H9 (cell line): ENCODE results near the gene CXCL1. TPM values are rescaled to one million over a fixed set of nuclear protein-coding genes. Genes with fewer than 3 reads are reported as not detected.

Experiments used
- DNase-seq: peaks from one replicate; pipeline ENCODE4 v3.0.0-alpha.2; 2017
- H2AFZ ChIP-seq: one replicate; pipeline ENCODE4 v1.6.1; 2013; ENCODE audit warnings: mild to moderate bottlenecking, low read length, control low read depth, moderate library complexity
- H2AK5ac ChIP-seq: 2 replicates; pipeline ENCODE4 v1.6.1; 2013; ENCODE audit warnings: low read length, control low read depth, mixed read lengths; ENCODE audit not compliant: insufficient read length
- H2BK120ac ChIP-seq: one replicate; pipeline ENCODE4 v1.6.1; 2013; ENCODE audit warnings: low read depth, mild to moderate bottlenecking, low read length, control low read depth, inconsistent platforms; ENCODE audit not compliant: poor library complexity, severe bottlenecking
- H2BK12ac ChIP-seq: 2 replicates; pipeline ENCODE4 v1.6.1; 2013; ENCODE audit warnings: low read length, control low read depth, mixed read lengths, low read depth; ENCODE audit not compliant: insufficient read length
- H2BK15ac ChIP-seq: 2 replicates; pipeline ENCODE4 v1.6.1; 2013; ENCODE audit warnings: low read depth, low read length, control low read depth
- H2BK20ac ChIP-seq: one replicate; pipeline ENCODE4 v1.6.1; 2013; ENCODE audit warnings: low read depth, mild to moderate bottlenecking, low read length, control low read depth, inconsistent platforms; ENCODE audit not compliant: poor library complexity, severe bottlenecking
- H2BK5ac ChIP-seq: 2 replicates; pipeline ENCODE4 v1.6.1; 2013; ENCODE audit warnings: low read length, control low read depth, mixed read lengths; ENCODE audit not compliant: insufficient read length
- H3K14ac ChIP-seq: 2 replicates; pipeline ENCODE4 v1.6.1; 2013; ENCODE audit warnings: low read length, control low read depth; ENCODE audit not compliant: insufficient read depth
- H3K18ac ChIP-seq: 2 replicates; pipeline ENCODE4 v1.6.1; 2013; ENCODE audit warnings: low read depth, mild to moderate bottlenecking, mixed read lengths, low read length, control low read depth; ENCODE audit not compliant: insufficient read length
- H3K23ac ChIP-seq: 2 replicates; pipeline ENCODE4 v1.6.1; 2013; ENCODE audit warnings: low read length, control low read depth, mixed read lengths, low read depth; ENCODE audit not compliant: insufficient read length
- H3K23me2 ChIP-seq: 2 replicates; pipeline ENCODE4 v1.6.1; 2013; ENCODE audit warnings: low read depth, mild to moderate bottlenecking, mixed read lengths, low read length, control low read depth; ENCODE audit not compliant: insufficient read length, poor library complexity, severe bottlenecking
- H3K27ac ChIP-seq: 2 replicates; pipeline ENCODE4 v1.5.1; 2013; ENCODE audit warnings: low read length, control low read depth, mixed read lengths, low read depth; ENCODE audit not compliant: insufficient read length
- H3K27me3 ChIP-seq: 2 replicates; pipeline ENCODE4 v1.6.1; 2013; ENCODE audit warnings: low read length, control low read depth, inconsistent platforms; ENCODE audit not compliant: insufficient read depth
- H3K4ac ChIP-seq: 2 replicates; pipeline ENCODE4 v1.6.1; 2013; ENCODE audit warnings: low read depth, mild to moderate bottlenecking, control low read depth, inconsistent platforms, low read length, moderate library complexity
- H3K4me1 ChIP-seq: 2 replicates; pipeline ENCODE4 v1.6.1; 2013; ENCODE audit warnings: low read length, control low read depth, inconsistent platforms; ENCODE audit not compliant: insufficient read depth
- H3K4me2 ChIP-seq: 2 replicates; pipeline ENCODE4 v1.6.1; 2013; ENCODE audit warnings: low read length, control low read depth, mixed read lengths; ENCODE audit not compliant: insufficient read length, insufficient read depth
- H3K56ac ChIP-seq: 2 replicates; pipeline ENCODE4 v1.6.1; 2013; ENCODE audit warnings: low read depth, mild to moderate bottlenecking, mixed read lengths, low read length, control low read depth; ENCODE audit not compliant: insufficient read length
- H3K79me1 ChIP-seq: 2 replicates; pipeline ENCODE4 v1.6.1; 2013; ENCODE audit warnings: low read depth, mild to moderate bottlenecking, moderate library complexity, low read length, control low read depth, inconsistent platforms; ENCODE audit not compliant: insufficient read depth, poor library complexity, severe bottlenecking
- H3K79me2 ChIP-seq: 2 replicates; pipeline ENCODE4 v1.6.1; 2013; ENCODE audit warnings: low read length, control low read depth, inconsistent platforms; ENCODE audit not compliant: insufficient read depth
- H3K9ac ChIP-seq: 2 replicates; pipeline ENCODE4 v1.6.1; 2013; ENCODE audit warnings: low read length, control low read depth, mixed read lengths; ENCODE audit not compliant: insufficient read length; ENCODE audit errors: extremely low read depth
- H3K9me3 ChIP-seq: one replicate; pipeline ENCODE4 v1.6.1; 2013; ENCODE audit warnings: low read depth, low read length, inconsistent platforms; ENCODE audit not compliant: control insufficient read depth
- H3T11ph ChIP-seq: one replicate; pipeline ENCODE4 v1.6.1; 2013; ENCODE audit warnings: mild to moderate bottlenecking, low read length, control low read depth, inconsistent platforms
- H4K20me1 ChIP-seq: one replicate; pipeline ENCODE4 v1.6.1; 2013; ENCODE audit not compliant: control insufficient read depth, insufficient read length, insufficient read depth
- H4K5ac ChIP-seq: 2 replicates; pipeline ENCODE4 v1.6.1; 2013; ENCODE audit warnings: low read depth, mild to moderate bottlenecking, mixed read lengths, low read length, control low read depth; ENCODE audit not compliant: insufficient read length
- H4K8ac ChIP-seq: replicated peaks from 2 replicates; pipeline ENCODE4 v1.6.1; 2013; ENCODE audit warnings: low read length, control low read depth, mixed read lengths, low read depth; ENCODE audit not compliant: insufficient read length
- H4K91ac ChIP-seq: 2 replicates; pipeline ENCODE4 v1.6.1; 2013; ENCODE audit warnings: low read depth, mild to moderate bottlenecking, moderate library complexity, mixed read lengths, low read length, control low read depth; ENCODE audit not compliant: insufficient read length
- H3K27ac Mint-ChIP-seq, 3 experiments: 2 replicates in 2 of 3; 3 replicates in 1 of 3; pipeline ENCODE4 v1.8.0; 2020 to 2021; ENCODE audit warnings: mixed read lengths in 3 of 3, mild to moderate bottlenecking in 1 of 3, moderate library complexity in 1 of 3
- H3K27me3 Mint-ChIP-seq: 2 replicates; pipeline ENCODE4 v1.8.0; 2021; ENCODE audit warnings: low read depth, mild to moderate bottlenecking, moderate library complexity, mixed read lengths
- H3K36me3 Mint-ChIP-seq, 3 experiments: 2 replicates in 2 of 3; 3 replicates in 1 of 3; pipeline ENCODE4 v1.8.0; 2020 to 2021; ENCODE audit warnings: low read depth in 3 of 3, mixed read lengths in 3 of 3; ENCODE audit not compliant: insufficient read depth in 1 of 3
- H3K4me1 Mint-ChIP-seq, 2 experiments: 2 replicates each; pipeline ENCODE4 v1.8.0; 2020; ENCODE audit warnings: mixed read lengths in 2 of 2
- H3K4me3 Mint-ChIP-seq, 2 experiments: 2 replicates in 1 of 2; 3 replicates in 1 of 2; pipeline ENCODE4 v1.8.0; 2020 to 2021; ENCODE audit warnings: mild to moderate bottlenecking in 2 of 2, mixed read lengths in 2 of 2, moderate library complexity in 1 of 2
- H3K9me3 Mint-ChIP-seq, 2 experiments: 2 replicates in 1 of 2; 3 replicates in 1 of 2; pipeline ENCODE4 v1.8.0; 2020; ENCODE audit warnings: mild to moderate bottlenecking in 2 of 2, mixed read lengths in 2 of 2, moderate library complexity in 1 of 2
- CTCF ChIP-seq: fragments of 200-600 bp; sonication (generic); conservative IDR thresholded peaks from 3 replicates; pipeline ENCODE4 v1.8.0; 2021; ENCODE audit warnings: antibody characterized with exemption, mild to moderate bottlenecking
- WGBS: extraction: QIAGEN DNeasy Blood & Tissue Kit; methylation state at CpG from one replicate; pipeline ENCODE4 v1.1.7; 2013; ENCODE audit warnings: missing lambda C conversion rate, low lambda C conversion rate, mixed read lengths; ENCODE audit not compliant: insufficient read length; ENCODE audit errors: extremely low coverage; 5-methylcytosine and 5-hydroxymethylcytosine counted together
- total RNA-seq: library from RNA; stranded (reverse); gene quantifications from 2 replicates; pipeline ENCODE4 v1.2.1, GENCODE V29; 2021

The CXCL1 gene
- total RNA-seq, 1 experiment from 2014 or later: 0.20 TPM

- H3K4ac ChIP-seq: no peak overlapping the region
- no peak overlapping the region for H4K8ac ChIP-seq
- H2BK5ac ChIP-seq: no peak overlapping the region
- H4K91ac ChIP-seq: no peak overlapping the region
- H3K23me2 ChIP-seq: peaks cover 12% of the 10 kb centered on the region
- Mint-ChIP-seq H3K27ac (no peak overlapping the region), H3K36me3 (no peaks in the 10 kb centered on the region), H3K9me3 (no peaks in the 10 kb centered on the region; a peak in 1 of 5 replicates), H3K4me3 (no peak overlapping the region), H3K27me3 (peaks cover 32% of the 10 kb centered on the region), H3K4me1 (peaks cover 18 to 21% of the 10 kb centered on the region in 2 experiments)
- no peak overlapping the region for H2BK20ac ChIP-seq
- no peak overlapping the region for H3T11ph ChIP-seq
- no peaks in the 10 kb centered on the region for H3K9me3 ChIP-seq
- H3K56ac ChIP-seq: no peak overlapping the region
- H4K5ac ChIP-seq: no peak overlapping the region
- H3K23ac ChIP-seq: no peak overlapping the region
- no CpG with 5 or more reads among the region's 2 CpGs for WGBS
- no peaks in the 10 kb centered on the region for H3K79me1 ChIP-seq
- 0 out of 2 replicates have a peak, but pooled peaks cover 2% of the 10 kb centered on the region for H3K4me1 ChIP-seq
- H3K18ac ChIP-seq: no peak overlapping the region
- no peak overlapping the region for H2BK12ac ChIP-seq
- H3K27me3 ChIP-seq: no peaks in the 10 kb centered on the region; the same call in 1 of the 2 replicates
- H4K20me1 ChIP-seq: no peaks in the 10 kb centered on the region
- no peak overlapping the region for H2AK5ac ChIP-seq
- no peak overlapping the region for H3K4me2 ChIP-seq
- no peak for TF ChIP-seq CTCF
- H3K27ac ChIP-seq: no peak overlapping the region
- H3K79me2 ChIP-seq: no peaks in the 10 kb centered on the region
- H2BK120ac ChIP-seq: no peak overlapping the region
- H3K14ac ChIP-seq: no peak overlapping the region
- no peak for DNase-seq
- H2BK15ac ChIP-seq: no peak overlapping the region
- no peak overlapping the region for H3K9ac ChIP-seq
- H2AFZ ChIP-seq: no peak overlapping the region
These were observed 2.9 kb upstream of the CXCL1 start for GRCh38 chr4:73866246-73866645.
